H54 (cell line): ENCODE measurements around the gene CST6.
A peak's percentile ranks its signal among the peaks of the same experiment; 100 is the strongest.

Experiments used
- DNase-seq: peaks from one replicate; pipeline ENCODE4 v3.0.0; 2011; ENCODE audit warnings: low spot score, mixed read lengths; ENCODE audit not compliant: insufficient read length
- FAIRE-seq: peaks from 3 replicates; lab custom pipeline; 2011; peaks lifted over from hg19 to GRCh38; lab: Jason Lieb, UNC
- POLR2A ChIP-seq: IDR thresholded peaks from 2 replicates; pipeline ENCODE4 v1.6.1; 2011; ENCODE audit warnings: low read depth, mild to moderate bottlenecking, low read length

Gene CST6

GRCh38 chr11:66036334-66036710 is 24.5 kb downstream of the CST6 start:
- no peak for DNase-seq
- FAIRE-seq, result no peak
- no peak for TF ChIP-seq POLR2A

- DNase-seq (no peak), FAIRE-seq (no peak)
- no peak for TF ChIP-seq POLR2A
These were observed 25.5 kb downstream of the CST6 start for GRCh38 chr11:66037327-66037726.

GRCh38 chr11:66039765-66040164 is 28.0 kb downstream of the CST6 start:
- FAIRE-seq, result no peak

DNA sequence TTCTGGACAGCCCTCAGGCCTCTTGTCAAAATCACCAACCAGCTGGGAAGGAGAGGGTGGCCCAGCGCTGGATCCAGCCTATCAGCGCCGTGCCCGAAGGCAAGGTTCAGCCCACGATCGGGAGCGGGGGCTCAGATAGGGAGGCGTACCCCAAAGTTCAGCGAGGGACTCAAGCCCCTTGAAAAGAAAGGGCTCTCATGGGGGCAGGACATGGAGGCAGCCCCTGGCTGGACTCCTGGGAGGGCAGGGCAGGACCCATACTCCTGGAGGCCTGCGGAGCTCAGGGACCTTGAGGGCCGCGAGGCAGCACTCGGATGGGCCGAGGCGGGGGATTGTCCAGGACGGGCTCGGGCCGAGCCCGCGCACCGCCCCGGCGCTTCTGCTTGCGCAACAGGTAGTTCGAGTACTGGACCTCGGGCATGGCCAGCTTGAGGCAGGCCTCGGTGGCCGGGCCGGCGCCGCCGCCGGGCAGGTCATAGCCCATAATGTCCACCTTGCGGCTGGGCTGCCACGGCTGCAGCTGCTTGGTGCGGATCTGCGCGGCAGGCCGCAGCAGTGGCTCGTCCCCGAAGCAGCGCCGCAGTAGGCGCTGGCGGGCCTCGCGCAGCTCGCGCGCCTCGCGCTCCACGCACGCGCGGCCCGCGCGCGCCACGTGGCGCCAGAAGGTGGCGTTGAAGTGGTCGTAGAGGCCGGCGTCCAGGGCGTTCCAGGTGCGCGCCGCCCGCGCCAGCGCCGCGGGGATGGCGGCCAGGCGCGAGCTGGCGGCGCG is 30.6 kb downstream of the CST6 start:
- DNase-seq, result no peak
- TF ChIP-seq POLR2A, result no peak
- no peak for FAIRE-seq

More at GRCh38 chr11:66039765-66040164, 28.0 kb downstream of the CST6 start:
- no peak for TF ChIP-seq POLR2A
- DNase-seq, result no peak

DNA sequence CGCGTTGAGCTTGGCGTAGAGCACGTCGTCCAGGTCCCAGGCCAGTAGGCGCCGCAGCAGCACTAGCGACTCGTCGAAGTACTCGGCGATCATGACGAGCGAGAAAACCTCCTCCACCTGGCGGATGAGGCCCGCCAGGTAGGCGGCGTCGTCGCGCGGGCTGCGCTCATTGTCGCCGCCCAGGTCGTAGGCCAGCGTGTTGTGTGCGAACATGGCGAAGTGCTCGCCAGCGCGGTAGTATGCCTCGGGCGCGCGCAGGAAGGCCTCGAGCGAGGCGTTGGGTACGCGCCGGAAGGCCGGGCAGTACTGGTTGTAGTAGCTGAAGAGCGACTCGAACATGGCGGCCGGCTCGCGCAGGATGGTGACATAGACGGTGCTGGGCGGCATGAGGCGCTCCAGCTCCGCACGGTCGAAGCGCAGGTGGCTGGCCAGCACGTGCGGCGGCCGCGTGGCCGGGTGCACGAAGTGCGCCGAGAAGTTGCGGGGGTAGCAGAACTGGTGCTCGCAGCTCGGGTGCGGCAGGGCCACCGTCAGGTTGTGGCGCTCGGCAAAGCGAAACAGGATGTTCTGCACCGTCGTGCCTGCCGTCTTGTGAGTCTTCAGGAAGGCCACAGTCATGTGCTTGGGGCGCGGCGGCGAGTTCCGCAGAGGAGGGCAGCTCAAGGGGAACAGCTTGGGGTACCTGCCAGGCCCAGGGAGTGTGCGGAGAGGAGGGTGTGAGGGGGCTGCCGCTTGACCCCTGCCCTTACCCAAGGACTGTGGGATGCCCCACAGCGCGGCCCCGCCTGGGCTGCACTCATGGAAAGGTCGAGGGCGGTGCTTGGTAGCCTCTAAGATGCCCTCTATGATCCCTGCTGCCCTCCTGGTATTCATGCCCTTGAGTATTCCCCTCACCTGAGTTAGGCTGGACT is 31.4 kb downstream of the CST6 start:
- FAIRE-seq, result no peak
- no peak for DNase-seq
- TF ChIP-seq POLR2A, result no peak

GRCh38 chr11:66044757-66045156 is 32.9 kb downstream of the CST6 start:
- DNase-seq, result no peak
- no peak for FAIRE-seq
- TF ChIP-seq POLR2A, result no peak

- TF ChIP-seq POLR2A, result no peak
- DNase-seq, result peak; percentile 88
- no peak for FAIRE-seq
These were observed 33.4 kb downstream of the CST6 start for GRCh38 chr11:66045177-66045639.

DNA sequence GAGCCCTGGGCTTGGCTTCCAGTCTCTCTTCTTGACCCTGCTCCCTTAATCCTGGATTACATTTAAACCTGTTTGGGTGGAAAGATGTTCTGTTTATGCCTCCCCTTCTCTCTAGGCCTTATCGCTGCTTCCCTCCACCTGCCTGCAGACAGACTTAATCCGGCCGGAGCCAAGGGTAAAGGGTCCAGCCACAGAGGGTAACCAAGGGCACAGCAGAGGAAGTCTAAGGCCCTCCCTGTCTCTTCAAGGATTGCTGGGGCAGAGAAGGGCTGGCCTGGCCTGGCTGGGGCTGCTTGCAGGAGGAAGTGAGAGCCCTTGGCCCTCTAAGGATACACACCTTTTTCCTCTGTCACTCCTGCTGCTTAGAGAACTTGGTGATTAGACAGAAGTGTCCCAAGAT is 35.1 kb downstream of the CST6 start:
- FAIRE-seq (no peak), DNase-seq (no peak)
- TF ChIP-seq POLR2A, result no peak

- DNase-seq (no peak), FAIRE-seq (no peak)
- no peak for TF ChIP-seq POLR2A
These were observed 35.9 kb downstream of the CST6 start for GRCh38 chr11:66047541-66048365.

GRCh38 chr11:66048547-66049323 is 36.9 kb downstream of the CST6 start, which contains the start of gene GAL3ST3:
TSS of gene GAL3ST3 (minus strand) at chr11:66049161. CDS start at chr11:66045415, 3,746 bp downstream.
- FAIRE-seq (no peak), DNase-seq (no peak)
- no peak for TF ChIP-seq POLR2A

- FAIRE-seq, result no peak
- DNase-seq, result no peak
These were observed 38.9 kb downstream of the CST6 start for GRCh38 chr11:66050581-66051231.

GRCh38 chr11:66051371-66051765 is 39.6 kb downstream of the CST6 start:
- FAIRE-seq, result no peak
- no peak for TF ChIP-seq POLR2A
- no peak for DNase-seq

More at GRCh38 chr11:66050581-66051231, 38.9 kb downstream of the CST6 start:
- no peak for TF ChIP-seq POLR2A
